ENCODE results near the gene PTCH1. TPM values are rescaled to one million over a fixed set of nuclear protein-coding genes. Genes with fewer than 3 reads are reported as not detected.

Gene PTCH1
- total RNA-seq, 1 experiment from 2014 or later = 5.9 TPM

DNA sequence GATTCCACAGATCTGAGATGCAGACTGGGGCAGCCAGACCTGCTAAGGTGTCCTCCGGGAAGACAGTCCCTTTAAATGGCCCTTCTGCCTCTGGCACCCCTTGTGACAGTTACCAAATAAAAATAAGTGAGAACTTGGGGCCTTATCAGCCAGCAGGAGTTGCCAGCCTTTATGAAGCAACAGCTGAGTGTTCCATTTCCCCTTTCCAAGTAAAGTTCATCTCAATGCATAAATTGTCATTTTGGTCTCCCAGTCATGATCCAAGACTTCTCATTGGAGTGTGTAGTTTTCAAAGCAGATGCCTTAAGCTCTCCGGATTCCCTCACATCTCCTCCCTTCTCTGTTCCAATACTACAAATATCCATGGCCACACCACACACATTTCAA, 4.1 kb downstream of the PTCH1 start:
- no peak for DNase-seq (ENCODE audit: low spot score)

DNA sequence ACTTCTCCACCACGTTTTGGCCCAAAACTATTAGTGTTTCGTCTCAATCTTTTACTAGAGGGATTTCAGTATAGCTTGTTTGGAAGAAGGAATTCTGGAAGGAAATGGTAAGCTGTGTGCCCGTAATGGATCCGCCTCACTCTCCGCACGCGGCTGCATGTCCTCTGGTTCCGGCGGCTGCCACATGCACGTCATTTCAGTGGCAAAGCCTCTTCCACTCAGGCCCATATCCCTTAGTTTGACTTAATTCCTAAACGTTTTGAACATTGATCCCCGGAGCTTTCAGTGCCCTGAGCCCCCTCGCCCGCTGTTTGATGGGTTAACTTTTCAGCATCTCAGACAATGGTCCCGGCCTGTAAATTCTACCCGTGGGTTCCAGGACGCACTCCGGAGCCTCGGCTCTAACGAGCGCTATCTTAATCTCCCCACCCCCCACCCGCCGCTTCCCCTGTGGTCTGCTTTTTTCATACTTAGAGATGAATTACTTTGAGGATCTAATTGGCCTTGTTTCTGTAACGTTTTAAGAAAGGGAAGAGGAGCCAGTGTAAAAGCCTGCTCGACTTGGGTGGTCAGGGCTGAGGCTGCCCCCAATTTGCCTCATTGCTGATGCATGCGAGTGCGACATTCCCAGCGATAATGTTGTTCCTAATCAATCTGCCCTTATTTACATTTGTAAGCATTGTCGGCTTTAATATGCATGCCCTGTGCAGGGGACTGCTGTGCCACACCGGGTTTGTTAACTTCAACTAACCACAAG, 4.6 kb downstream of the PTCH1 start:
- peak; percentile 55 for DNase-seq (ENCODE audit: low spot score)

DNA sequence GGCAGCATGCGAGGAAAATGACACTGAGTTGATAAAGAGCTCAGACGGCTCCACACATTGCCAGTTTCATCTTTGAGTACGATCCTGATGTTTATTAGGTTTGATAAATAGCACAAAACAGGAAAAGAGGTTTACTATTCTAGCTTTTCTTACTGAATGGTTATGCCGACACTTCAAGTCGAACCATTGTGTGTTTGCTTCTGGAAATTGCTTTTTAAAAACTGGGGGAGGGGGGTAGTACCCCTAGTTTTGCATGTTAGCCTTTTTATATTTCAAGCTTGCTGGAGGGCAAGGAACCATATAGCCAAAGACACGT, 5.2 kb downstream of the PTCH1 start:
- DNase-seq (ENCODE audit: low spot score) = peak; percentile 72

DNA sequence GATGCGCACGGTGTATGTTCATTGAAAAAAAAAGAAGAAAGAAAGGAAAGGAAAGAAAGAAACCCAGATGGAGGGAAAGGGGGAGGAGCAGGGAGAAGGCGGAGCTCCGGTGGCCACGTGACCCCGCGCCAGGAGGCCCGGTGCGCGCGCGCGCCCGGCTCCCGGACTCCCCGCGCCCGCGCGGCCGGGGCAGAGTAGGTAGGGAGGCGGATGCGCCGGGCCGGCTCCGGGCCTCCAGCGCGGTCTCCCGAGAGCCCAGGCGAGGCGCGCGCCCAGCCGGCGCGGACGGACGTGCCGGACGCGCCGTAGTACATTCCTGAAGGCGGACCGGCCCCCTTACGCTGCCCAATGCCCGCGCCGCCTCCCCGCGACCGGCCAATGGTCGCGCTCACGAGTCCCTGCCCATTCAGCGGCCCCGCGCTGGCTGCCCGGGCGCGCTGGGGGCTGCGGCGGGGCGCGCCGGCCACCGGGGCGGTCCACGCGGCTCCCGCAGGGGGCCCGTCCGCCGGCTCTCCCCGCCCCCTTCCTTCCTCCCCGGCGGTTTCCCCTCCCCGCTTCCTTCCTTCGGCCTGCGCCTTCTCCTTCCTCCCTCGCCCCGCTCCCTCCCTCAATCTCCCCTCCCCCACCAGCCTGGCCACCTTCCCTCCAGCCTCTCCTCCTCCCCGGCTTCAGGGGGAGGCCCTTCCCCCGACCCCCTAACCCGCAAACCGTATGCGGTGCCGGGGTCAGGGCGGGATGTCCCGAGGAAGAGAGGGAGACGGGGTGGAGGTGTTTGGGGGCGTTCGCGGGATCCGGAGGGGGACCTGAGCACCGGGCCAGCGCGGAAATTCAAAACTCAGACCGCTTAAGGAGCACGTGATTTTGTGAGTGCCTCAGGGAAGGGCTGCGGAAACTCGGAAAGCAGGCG, 5.8 kb downstream of the PTCH1 start:
- peak; percentile 95 for DNase-seq (ENCODE audit: low spot score)

DNA sequence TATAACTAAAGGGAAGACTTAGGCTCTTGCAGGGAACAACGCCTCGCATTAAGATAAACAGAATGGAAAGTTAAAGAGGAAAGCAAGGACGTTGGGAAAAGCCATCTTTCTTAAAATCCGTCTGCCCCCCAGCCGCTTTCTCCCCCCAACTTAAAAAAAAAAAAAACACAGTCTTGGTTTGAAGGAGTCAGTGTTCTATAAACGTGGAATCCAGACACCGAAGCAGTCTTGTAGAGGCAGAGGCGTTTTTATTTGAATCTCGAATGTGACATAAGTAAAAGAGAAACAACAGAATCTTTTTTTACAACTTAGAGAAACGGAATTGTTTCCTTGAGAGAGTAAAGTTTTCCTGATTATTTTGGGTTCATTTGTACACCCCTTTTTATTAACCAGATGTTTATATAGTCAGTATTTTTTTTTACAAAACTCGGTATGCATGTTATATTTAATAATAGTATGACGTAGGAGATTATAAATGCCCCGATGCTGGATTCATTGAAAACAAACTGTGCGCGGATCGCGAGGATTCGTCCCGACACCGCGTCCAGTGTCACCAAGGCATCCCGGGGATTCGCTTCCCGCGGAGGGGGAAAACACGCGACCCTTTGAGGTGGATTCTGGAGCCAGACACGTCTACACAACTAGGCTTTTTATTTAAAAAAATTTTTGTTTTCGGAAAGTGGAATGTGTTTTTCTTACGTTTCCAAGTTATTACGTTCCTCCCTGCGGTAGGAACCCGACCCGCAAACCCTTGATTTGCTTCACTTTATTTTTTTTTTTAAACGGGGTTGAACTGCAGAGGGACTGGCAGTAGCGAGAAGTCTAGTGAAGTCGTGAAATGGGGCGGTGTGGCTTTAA, 6.7 kb downstream of the PTCH1 start:
- DNase-seq (ENCODE audit: low spot score) = peak; percentile 50

- peak; percentile 85 for DNase-seq (ENCODE audit: low spot score)
These were observed 7.6 kb downstream of the PTCH1 start for GRCh38 chr9:95508968-95509850.

- DNase-seq (ENCODE audit: low spot score) = no peak
These were observed 8.4 kb downstream of the PTCH1 start for GRCh38 chr9:95508242-95508967.

DNA sequence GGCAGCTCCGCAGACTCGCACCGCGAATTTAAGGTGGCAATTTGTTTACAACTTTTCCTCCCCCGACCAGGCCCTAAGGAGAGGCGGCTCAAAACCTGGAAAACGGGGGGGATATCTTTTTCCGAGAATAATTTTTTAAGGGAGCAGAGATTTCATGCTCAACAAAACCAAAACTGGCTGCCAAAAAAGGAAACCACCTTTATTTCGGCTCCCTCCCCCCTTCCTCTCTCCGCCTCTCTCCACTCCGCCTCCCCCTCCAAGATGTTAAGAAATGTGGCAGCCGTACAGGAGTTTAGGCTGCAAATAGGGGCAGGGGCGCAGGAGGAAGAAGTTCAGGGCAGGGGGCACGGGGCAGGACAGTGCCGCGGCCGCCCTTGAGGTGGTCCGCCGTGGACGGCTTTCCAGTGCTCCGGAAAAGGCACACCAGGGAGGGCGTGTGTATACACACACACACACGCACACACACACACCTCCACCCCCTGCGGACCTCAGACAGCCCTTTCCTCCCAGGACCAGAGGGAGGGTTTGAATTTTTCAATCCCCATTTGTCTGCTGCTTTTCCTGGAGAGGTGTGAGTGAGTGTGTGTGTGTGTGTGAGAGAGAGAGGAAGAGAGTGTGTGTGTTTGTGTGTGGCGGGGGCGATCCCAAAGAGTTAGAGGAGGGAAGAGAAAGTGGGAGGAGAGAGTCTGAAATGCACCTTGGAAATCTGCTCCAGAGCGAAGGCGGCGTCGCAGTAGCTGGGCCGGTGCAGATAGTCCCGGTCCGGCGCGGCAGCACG, 9.1 kb downstream of the PTCH1 start:
- peak; percentile 75 for DNase-seq (ENCODE audit: low spot score)

DNA sequence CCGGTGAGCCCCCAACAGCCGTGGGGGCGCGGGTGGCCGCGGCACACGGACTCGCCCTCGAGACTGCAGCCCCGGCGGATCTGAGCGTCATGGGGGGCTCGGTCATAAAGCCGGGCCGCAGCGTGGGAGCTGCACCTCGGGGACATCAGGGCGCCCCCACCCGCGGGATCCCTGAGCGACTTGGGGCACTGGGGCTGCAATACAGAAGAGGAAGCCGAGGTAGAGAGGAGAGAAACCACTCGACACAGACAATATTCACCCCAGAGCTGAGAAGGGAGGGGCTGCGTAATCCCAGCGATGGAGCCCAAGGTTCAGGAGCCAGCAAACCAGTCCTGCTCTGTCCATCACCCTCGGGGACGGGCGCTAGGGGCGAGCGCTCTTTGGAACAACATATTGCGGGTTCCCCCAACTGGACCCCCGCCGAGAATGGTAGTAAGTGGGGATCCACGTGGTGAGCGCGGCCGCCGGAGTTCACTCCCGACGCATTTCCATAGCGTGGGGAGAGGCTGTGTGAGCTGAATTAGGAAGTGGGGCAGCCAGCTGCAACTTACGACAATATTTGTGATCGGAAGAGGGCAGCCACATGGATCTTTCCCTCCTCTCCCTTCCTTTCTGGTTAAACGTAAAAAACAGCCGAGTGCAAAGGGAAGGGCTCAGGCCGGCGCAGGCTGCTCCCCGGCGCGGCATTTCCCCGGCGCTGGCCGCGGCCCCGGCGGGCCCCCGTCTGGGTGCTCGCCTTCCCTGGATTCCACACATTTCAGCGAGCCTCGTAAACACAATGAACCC, 9.9 kb downstream of the PTCH1 start:
- peak; percentile 75 for DNase-seq (ENCODE audit: low spot score)

DNA sequence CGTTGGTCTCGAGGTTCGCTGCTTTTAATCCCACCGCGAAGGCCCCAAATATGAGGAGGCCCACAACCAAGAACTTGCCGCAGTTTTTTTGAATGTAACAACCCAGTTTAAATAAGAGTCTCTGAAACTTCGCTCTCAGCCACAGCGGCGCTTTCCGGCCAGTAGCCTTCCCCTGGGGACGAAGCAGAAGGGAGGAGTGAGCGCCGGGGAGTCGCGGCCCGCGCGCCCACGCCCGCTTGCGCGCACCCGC, 10.4 kb downstream of the PTCH1 start:
- DNase-seq (ENCODE audit: low spot score) = no peak

GRCh38 chr9:95505717-95506427, 10.9 kb downstream of the PTCH1 start:
- peak; percentile 48 for DNase-seq (ENCODE audit: low spot score)

DNA sequence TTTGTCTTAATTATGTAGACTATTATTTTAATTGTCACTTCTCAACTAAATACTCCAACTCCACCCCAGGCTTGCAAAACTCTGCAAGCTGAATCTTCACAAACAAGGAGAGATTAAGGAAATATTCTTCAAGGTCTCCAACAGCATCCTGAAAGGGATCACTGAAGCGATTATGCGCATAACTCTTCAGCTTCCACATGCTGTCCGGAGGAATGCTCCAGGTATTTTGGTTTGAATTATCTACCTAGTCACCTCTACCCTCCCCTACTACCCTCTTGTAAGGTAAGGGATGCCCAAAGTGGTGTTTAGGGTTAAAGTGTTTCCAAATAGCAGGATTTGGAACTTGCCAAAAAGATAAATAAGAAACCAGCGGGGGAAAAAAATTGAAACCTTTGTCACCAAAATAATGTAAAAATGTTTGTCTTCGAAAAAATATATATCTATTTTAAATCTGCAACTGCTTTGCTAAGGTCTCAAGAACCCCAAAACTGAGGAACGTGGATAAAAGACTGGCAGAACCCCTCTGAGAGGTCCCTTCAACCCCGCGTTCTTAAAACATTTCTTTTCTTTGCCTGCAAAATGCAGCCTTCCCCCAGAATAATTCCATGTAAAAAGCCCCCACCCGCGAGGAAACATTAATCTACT, 11.6 kb downstream of the PTCH1 start:
- DNase-seq (ENCODE audit: low spot score) = peak; percentile 20

DNA sequence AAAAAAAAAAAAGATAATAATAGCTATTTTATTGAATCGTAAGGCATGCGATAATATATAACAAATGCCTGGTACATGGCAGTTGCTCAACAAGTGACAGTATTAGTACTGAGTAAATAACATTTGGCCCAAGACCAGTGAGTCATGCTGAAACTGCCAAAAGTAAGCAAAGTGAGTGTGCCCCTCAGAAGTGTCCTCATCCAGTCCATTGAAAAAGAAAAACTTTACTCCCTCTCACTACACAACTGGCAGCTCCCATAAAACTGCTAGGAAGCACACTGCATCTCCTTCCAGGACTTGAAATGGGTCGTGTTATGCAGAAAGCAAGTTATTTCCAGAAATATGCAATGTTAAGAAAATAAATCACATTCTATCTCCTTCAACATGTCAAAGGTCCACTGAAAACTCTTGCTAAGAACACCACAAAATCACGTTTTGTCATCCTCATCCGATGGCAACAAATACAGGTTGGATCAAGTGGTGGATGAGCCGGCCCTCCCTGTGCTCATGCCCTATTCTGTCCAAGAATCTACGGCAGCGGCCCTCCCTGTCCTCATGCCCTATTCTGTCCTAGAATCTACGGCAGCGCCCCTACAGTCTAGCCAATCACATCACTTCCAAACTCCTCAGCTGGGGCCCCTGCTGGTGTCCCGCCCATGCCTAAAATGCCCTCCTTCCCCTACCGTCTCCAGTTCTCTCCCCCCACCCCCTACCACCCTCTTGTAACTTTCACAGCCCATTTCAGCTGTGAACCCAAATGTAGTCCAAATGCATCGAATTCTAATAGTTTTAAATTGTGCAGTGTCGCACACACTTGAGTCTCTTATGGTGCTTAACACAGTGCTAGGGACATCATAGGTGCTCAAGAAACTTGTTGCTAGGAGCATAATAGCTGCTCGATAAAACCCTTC, 12.5 kb downstream of the PTCH1 start:
- DNase-seq (ENCODE audit: low spot score) = no peak

DNA sequence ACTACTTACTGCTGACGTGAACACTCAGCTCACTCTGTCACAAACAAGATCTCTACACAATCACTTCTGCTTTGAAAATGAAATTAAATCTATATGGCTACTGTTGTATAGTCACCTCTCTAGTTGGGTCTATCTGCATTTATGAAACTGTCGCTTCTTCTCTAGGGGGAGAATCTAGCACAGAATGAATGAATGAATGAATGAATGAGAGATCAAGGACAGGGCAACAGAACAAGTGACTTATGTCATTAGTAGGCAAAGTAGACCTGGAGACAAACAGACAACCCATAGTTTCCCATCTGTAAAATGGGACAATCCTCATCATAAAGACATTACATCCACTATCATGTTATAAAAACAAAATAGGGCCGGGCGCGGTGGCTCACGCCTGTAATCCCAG, 13.4 kb downstream of the PTCH1 start:
- DNase-seq (ENCODE audit: low spot score) = no peak

DNA sequence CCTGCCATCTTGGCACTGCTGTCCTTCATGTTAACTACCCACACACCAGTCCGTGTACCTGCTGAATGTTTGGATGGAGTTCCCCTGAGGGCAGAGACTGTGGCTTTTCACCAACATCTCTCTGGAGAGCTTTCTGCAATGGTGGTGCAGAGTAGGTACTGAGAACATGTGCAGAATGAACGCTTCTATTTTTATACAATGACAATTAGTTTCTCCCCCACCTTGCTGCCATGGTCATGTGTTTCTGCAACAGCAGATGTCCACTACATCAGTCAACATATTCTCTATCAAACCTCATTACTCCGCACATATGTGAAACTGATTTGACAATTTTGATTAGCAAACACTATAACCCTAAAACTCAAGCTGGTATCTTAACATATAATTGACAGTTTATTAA, 14.5 kb downstream of the PTCH1 start:
- no peak for DNase-seq (ENCODE audit: low spot score)

DNA sequence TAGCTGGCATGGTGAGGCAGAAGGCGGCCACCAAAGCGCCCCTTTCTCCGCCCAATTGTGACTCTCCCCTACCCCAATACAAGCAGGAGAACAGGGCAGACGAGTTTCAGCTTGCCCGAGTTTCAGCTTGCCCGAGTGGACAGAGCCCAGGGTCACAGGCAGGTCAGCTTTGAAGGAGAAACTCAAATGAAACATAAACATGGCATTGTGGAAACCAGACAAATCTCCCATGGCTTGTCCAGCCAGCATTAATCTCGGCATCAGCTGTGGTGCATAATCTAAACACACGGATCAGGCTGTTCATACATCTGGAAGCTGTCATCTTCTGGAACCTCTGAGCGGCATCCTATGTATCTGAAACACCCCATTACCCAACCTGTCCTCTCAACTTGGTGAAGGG, 16.9 kb downstream of the PTCH1 start:
- peak; percentile 20 for DNase-seq (ENCODE audit: low spot score)

All from HT-29 (cell line).